Esophagus muscularis mucosa (tissue), 4 donors: ENCODE data around the gene PSMB11. TPM values are rescaled to one million over a fixed set of nuclear protein-coding genes. Genes with fewer than 3 reads are reported as not detected.

Experiments used
- DNase-seq: peaks from one replicate; pipeline ENCODE4 v3.0.0-alpha.2; 2017; ENCODE audit errors: extremely low spot score
- H3K27ac ChIP-seq, 4 donors: fragments of 200-600 bp; sonication (generic); replicated peaks in 1 of 4; 1 replicate in 3 of 4; 2 replicates in 1 of 4; pipeline ENCODE4 v1.5.1; 2016 to 2019; ENCODE audit warnings: mild to moderate bottlenecking in 1 of 4
- H3K27me3 ChIP-seq, 4 donors: fragments of 200-600 bp; sonication (generic); one replicate each; pipeline versions ENCODE4 v1.5.1 to v1.6.0; 2016 to 2019
- H3K36me3 ChIP-seq, 4 donors: fragments of 200-600 bp; sonication (generic); one replicate each; pipeline ENCODE4 v1.5.1; 2016 to 2019
- H3K4me1 ChIP-seq, 4 donors: fragments of 200-600 bp; sonication (generic); one replicate each; pipeline ENCODE4 v1.5.1; 2016 to 2019
- H3K4me3 ChIP-seq, 4 donors: fragments of 200-600 bp; sonication (generic); 1 replicate in 2 of 4; 2 replicates in 2 of 4; pipeline ENCODE4 v1.5.1; 2016 to 2019; ENCODE audit warnings: mild to moderate bottlenecking in 4 of 4, moderate library complexity in 1 of 4
- H3K9me3 ChIP-seq, 4 donors: fragments of 200-600 bp; sonication (generic); 1 replicate in 3 of 4; 2 replicates in 1 of 4; pipeline ENCODE4 v1.5.1; 2016 to 2019
- CTCF ChIP-seq, 3 experiments: fragments of 200-600 bp in 2 of 3; fragments of 450-650 bp in 1 of 3; sonication (generic) in 2 of 3; IDR thresholded peaks; one replicate each; pipeline ENCODE4 v1.5.1; 2017 to 2019; ENCODE audit warnings: antibody characterized with exemption in 3 of 3, mild to moderate bottlenecking in 2 of 3, moderate library complexity in 1 of 3
- EP300 ChIP-seq: sonication (generic); formaldehyde crosslinking; IDR thresholded peaks from one replicate; pipeline ENCODE4 v1.6.1; 2017; ENCODE audit warnings: antibody characterized with exemption
- POLR2A ChIP-seq: fragments of 450-650 bp; IDR thresholded peaks from one replicate; pipeline ENCODE4 v1.6.1; 2017; ENCODE audit warnings: antibody characterized with exemption, moderate library complexity, mild to moderate bottlenecking, low read depth
- POLR2AphosphoS5 ChIP-seq, 2 donors: sonication (generic); formaldehyde crosslinking; IDR thresholded peaks; one replicate each; pipeline ENCODE4 v1.6.1; 2017; ENCODE audit warnings: antibody characterized with exemption in 2 of 2
- WGBS: methylation state at CpG from one replicate; pipeline ENCODE4 v1.1.5; 2018; 5-methylcytosine and 5-hydroxymethylcytosine counted together
- intact Hi-C: fragments of 100-400 bp; cut with DNase I; formaldehyde crosslinking; loops from one replicate; pipeline ENCODE4 v1.15.1; 2023
- total RNA-seq, 4 donors: library from RNA; depleted of rRNA; stranded (reverse); fragments of >200 nt; gene quantifications; one replicate each; pipeline versions ENCODE4 v1.1.0 to v1.2.1, GENCODE V29; 2016

Gene PSMB11
- total RNA-seq, 4 donors from 2014 or later, result not detected

DNA sequence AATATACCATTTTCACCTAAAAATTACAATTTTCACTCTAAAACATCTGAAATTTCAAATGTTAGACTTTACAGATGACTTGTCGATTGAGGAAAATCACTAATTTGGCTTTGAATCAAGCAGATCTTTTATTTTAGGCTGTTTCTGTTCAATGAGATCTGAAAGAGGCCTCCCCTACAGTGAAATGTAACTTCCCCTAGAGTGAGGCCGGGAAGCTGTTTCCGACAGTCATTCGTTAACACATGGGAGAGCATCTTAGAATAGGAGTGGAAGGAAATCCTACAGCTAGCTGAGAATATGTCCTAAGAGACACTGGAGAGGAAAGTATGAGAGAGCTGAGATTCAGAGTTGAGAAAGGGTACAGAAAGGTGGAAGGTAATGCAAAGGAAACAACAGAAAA lies 26.4 kb upstream of the PSMB11 start:
- DNase-seq, result no peak
- Histone ChIP-seq H3K36me3 (no peaks in the 10 kb centered on the region), H3K9me3 (no peaks in the 10 kb centered on the region), H3K27me3 (no peaks in the 10 kb centered on the region), H3K4me3 (no peak overlapping the region), H3K27ac (no peak overlapping the region), H3K4me1 (peaks cover 0 to under 1% (median 0%) of the 10 kb centered on the region in 4 donors)
- no peak for TF ChIP-seq POLR2AphosphoS5 (IDR thresholded peaks at IDR 0.05)
- TF ChIP-seq POLR2A, result no peak
- no peak for TF ChIP-seq EP300
- no peak for TF ChIP-seq CTCF (IDR thresholded peaks at IDR 0.05)
- intact Hi-C loops, result no loop called here
- 80% methylated on average over 4 of the region's 4 CpGs for WGBS

GRCh38 chr14:23017091-23017490 lies 24.9 kb upstream of the PSMB11 start:
- Histone ChIP-seq H3K9me3 (no peaks in the 10 kb centered on the region), H3K4me1 (peaks cover 0 to under 1% (median 0%) of the 10 kb centered on the region in 4 donors), H3K27ac (no peak overlapping the region), H3K4me3 (no peak overlapping the region), H3K27me3 (no peaks in the 10 kb centered on the region), H3K36me3 (no peaks in the 10 kb centered on the region)
- DNase-seq, result no peak
- TF ChIP-seq POLR2A (no peak), EP300 (no peak), CTCF (IDR thresholded peaks at IDR 0.05) (no peak), POLR2AphosphoS5 (IDR thresholded peaks at IDR 0.05) (no peak)
- intact Hi-C loops, result no loop called here
- 95% methylated on average over 5 of the region's 5 CpGs for WGBS

GRCh38 chr14:23018107-23018506 lies 23.9 kb upstream of the PSMB11 start:
- no peak for DNase-seq
- Histone ChIP-seq H3K4me3 (no peak overlapping the region), H3K9me3 (no peaks in the 10 kb centered on the region), H3K36me3 (no peaks in the 10 kb centered on the region), H3K27ac (no peak overlapping the region), H3K4me1 (peaks cover 0 to 3% (median 0%) of the 10 kb centered on the region in 4 donors), H3K27me3 (no peaks in the 10 kb centered on the region)
- intact Hi-C loops, result no loop called here
- TF ChIP-seq POLR2AphosphoS5 (IDR thresholded peaks at IDR 0.05) (no peak), POLR2A (no peak), CTCF (IDR thresholded peaks at IDR 0.05) (no peak), EP300 (no peak)

- H3K4me1 ChIP-seq, result peaks cover 0 to 3% (median 0%) of the 10 kb centered on the region in 4 donors
- peaks cover 2 to 16% (median 10%) of the 10 kb centered on the region in 4 donors for H3K36me3 ChIP-seq
- TF ChIP-seq POLR2A, result no peak
- TF ChIP-seq POLR2AphosphoS5 (IDR thresholded peaks at IDR 0.05), result no peak
- TF ChIP-seq CTCF (IDR thresholded peaks at IDR 0.05), result no peak
- TF ChIP-seq EP300, result no peak
- no peak overlapping the region for H3K27ac ChIP-seq
- no peak overlapping the region for H3K4me3 ChIP-seq
- WGBS, result 91% methylated on average over 7 of the region's 7 CpGs
- no peaks in the 10 kb centered on the region for H3K27me3 ChIP-seq
- no peaks in the 10 kb centered on the region for H3K9me3 ChIP-seq
- no peak for DNase-seq
- intact Hi-C loops, result no loop called here
Observed at GRCh38 chr14:23020143-23021128, 21.6 kb upstream of the PSMB11 start.
